Fibroblast of mammary gland (primary cell): ENCODE measurements around the gene S100A14.
A peak's percentile ranks its signal among the peaks of the same experiment; 100 is the strongest.

Source experiments
- DNase-seq: peaks from one replicate; pipeline ENCODE4 v3.0.0-alpha.2; 2010; ENCODE audit warnings: low read depth
- H3K4me3 ChIP-seq: 2 replicates; pipeline ENCODE4 v1.5.1; 2011; ENCODE audit warnings: low read depth, mild to moderate bottlenecking, low read length, moderate library complexity; ENCODE audit not compliant: control insufficient read depth
- CTCF ChIP-seq: conservative IDR thresholded peaks from 2 replicates; pipeline ENCODE4 v1.5.1; 2011; ENCODE audit warnings: low read depth, low read length, inconsistent platforms; ENCODE audit not compliant: control insufficient read depth, insufficient read depth

Gene S100A14

GRCh38 chr1:153573351-153573750, 42.8 kb downstream of the S100A14 start:
- TF ChIP-seq CTCF, result no peak
- H3K4me3 ChIP-seq, result no peak overlapping the region
- DNase-seq, result peak; percentile 32

GRCh38 chr1:153572569-153573015, 43.5 kb downstream of the S100A14 start:
- peak; percentile 94 for TF ChIP-seq CTCF
- DNase-seq, result peak; percentile 95
- no peak overlapping the region for H3K4me3 ChIP-seq

- TF ChIP-seq CTCF, result no peak
- DNase-seq, result no peak
- H3K4me3 ChIP-seq, result no peak overlapping the region
These were observed 44.4 kb downstream of the S100A14 start for GRCh38 chr1:153571706-153572105.

GRCh38 chr1:153570874-153571273, 45.3 kb downstream of the S100A14 start:
- TF ChIP-seq CTCF, result no peak
- no peak overlapping the region for H3K4me3 ChIP-seq
- DNase-seq, result no peak

GRCh38 chr1:153569465-153569864, 46.7 kb downstream of the S100A14 start:
- DNase-seq, result no peak
- no peak for TF ChIP-seq CTCF
- no peak overlapping the region for H3K4me3 ChIP-seq

- DNase-seq, result peak; percentile 86
- H3K4me3 ChIP-seq, result peak overlapping the region; percentile 10
- peak; percentile 93 for TF ChIP-seq CTCF
These were observed 47.6 kb downstream of the S100A14 start for GRCh38 chr1:153568367-153569099.
